OCI-LY7 (cell line): ENCODE results near the gene DGKH.

Experiments
- CTCF ChIP-seq: fragments of 200-600 bp; sonication (generic); conservative IDR thresholded peaks from 2 replicates; pipeline ENCODE4 v1.5.1; 2014; ENCODE audit warnings: mild to moderate bottlenecking, antibody characterized with exemption, low read length, moderate library complexity, mixed read lengths
- EZH2phosphoT487 ChIP-seq: fragments of 200-600 bp; sonication (generic); IDR thresholded peaks from 2 replicates; pipeline ENCODE4 v1.6.1; 2018; ENCODE audit warnings: low read depth, borderline replicate concordance, mild to moderate bottlenecking, mixed run types, antibody characterized with exemption, low read length, moderate library complexity, mixed read lengths

- TF ChIP-seq EZH2phosphoT487 (no peak), CTCF (no peak)
Observed at GRCh38 chr13:42270857-42271215, 222.4 kb downstream of the DGKH start.
